HG02798 (cell line): ENCODE measurements around the gene FBH1.
A peak's percentile ranks its signal among the peaks of the same experiment; 100 is the strongest.
"Not testable (repeated sequence)": the region's sequence is repeated elsewhere in the genome, so short reads cannot be mapped to it uniquely, and the experiment has no call there.

Source experiments
- ATAC-seq: cut with Tn5 transposase; IDR thresholded peaks from one replicate; pipeline ENCODE4 v1.9.1; 2021; ENCODE audit warnings: mild to moderate bottlenecking; ENCODE audit not compliant: unreplicated experiment, poor library complexity

The FBH1 gene

GRCh38 chr10:5873515-5873995, 16.5 kb upstream of the FBH1 start:
- peak; percentile 87 for ATAC-seq

DNA sequence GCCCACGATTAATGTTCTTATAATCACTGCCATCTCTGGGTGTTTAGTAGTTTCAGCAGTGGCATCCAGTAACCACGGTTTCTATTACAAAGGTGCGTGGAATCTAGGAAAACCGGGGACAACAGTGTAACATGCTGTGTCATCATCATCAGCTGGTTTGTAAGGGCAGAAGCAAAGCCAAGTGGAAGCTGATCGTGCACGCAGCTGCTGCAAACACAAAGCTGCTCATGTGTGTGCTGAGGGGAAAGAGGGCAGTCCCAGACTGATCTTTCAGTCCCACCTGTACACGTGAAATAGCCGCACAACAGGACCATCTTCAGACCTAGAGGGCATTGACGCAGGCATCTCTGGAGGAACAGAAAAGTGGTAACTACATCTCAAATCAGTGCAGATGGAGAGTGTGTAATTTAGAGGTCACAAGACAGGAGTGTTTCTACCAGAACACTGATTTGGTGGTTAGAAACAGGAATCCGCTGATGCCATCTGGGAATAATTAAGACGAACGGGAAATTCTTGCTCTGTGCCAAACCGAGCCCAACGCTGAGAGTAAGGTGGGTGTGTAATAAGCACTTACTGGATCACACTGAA, 13.8 kb upstream of the FBH1 start:
- ATAC-seq, result no peak

DNA sequence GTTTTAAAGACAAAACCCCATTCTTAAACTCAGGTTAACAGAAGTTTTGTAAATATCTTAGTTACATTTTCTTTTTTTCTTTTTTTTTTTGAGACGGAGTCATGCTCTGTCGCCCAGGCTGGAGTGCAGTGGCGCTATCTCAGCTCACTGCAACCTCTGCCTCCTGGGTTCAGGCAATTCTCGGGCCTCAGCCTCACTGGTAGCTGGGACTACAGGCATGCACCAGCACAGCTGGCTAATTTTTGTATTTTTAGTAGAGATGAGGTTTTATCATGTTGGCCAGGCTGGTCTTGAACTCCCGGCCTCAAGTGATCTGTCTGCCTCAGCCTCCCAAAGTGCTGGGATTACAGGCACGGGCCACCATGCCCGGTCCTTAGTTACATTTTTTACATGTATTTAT, 13.0 kb upstream of the FBH1 start:
- ATAC-seq, result not testable (repeated sequence)

- no peak for ATAC-seq
Measured at GRCh38 chr10:5882961-5883360, 7.1 kb upstream of the FBH1 start.

DNA sequence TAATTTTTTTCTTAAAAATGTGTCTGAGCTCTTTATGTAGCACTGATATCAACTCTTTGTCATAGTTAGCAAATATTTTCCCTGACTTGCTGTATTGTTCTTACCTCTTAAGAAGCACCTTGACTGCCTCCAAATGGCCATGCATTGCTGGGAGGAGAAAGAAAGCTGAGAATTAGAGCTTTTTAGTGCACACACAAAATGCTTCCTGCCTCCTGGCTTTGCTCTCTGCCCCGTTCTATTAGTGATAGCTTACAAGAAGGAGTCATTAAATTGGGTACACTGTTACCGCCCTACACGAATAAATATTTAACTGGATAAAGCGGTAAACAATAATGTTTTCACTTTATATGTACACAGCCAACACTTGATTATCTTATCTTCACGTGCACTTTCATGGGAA, 4.4 kb upstream of the FBH1 start:
- no peak for ATAC-seq

DNA sequence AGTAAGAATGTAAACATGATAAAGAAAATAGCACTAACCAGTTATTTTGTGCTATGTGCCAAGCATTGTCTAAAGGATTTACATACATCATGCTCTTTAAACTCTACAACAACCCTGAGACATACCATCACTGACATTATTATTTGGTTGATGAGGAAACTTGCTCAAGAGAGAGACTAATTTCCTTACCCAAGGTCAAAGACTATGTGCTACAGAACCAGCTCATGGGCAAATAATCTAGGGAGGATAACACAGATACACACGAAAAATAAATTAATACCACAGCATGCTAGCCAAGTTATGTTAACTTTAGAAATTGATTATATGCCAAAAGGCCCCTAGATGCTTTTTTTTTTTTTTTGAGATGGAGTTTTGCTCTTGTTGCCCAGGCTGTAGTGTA, 3.0 kb upstream of the FBH1 start:
- no peak for ATAC-seq

GRCh38 chr10:5887641-5888040, 2.4 kb upstream of the FBH1 start:
- ATAC-seq, result no peak

DNA sequence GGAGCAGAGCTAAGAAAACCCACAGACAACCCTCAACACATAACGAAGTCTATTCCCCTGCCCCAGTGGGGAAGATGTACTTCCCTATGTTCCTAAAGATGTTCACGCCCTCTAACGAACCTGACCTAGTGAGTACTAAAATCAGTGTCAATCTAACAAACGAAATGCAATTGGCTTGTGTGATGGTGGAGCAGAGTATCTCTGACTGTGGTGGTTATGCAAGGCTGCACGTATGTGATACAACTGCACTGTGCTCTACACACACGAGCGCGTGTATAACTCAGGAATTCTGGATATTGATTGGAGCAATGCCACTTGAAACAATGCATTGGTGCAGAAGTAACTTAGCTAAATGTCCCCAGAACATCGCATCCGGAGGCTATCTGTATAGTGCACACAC, 1.7 kb upstream of the FBH1 start:
- ATAC-seq, result no peak

GRCh38 chr10:5888843-5889623, 1.0 kb upstream of the FBH1 start:
- ATAC-seq, result peak; percentile 22

DNA sequence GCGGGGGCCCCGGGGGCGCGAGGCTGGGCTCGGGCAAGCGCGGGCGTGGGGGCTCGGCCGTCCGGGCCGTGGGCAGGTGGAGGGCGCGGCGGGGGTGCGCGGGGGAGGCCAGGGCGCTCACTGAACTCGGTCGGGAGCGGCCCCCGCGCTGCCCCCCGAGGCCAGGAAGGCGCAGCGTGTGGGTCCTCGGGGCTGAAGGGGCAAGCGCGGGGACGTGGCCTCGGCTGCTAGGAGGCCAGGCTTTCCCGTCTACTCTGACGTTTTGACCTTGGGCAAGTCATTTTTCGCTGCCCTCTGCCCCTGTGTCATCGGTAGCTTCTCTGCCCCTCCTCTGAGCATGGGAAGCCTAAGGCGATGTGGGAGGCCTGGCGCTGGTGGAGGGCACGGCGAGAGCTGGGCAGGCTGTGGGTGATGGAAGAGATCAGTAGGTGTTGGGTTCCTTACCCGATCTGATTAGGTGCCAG, 441 bp downstream of the FBH1 start:
- ATAC-seq, result peak; percentile 4

GRCh38 chr10:5891009-5891408, 966 bp downstream of the FBH1 start:
- ATAC-seq, result no peak

DNA sequence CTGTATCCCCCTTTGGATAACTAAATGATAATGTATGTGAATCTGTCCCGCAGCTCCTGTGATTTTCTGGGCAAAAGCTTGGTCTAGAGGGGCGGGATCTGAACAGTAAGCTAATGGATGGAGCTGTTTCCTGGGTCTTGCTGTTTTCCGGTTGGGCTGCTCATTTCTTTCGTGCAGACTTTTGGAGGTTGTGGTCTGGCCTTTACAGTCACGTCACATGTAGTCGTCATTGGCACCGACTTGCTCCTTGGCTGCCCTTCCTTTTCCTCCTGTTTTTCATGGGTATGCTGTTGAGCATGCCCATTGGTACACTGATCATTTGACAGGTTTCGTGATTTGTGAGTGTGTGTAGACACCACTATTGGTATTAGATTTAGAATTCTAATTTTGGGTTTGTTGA, 2.0 kb downstream of the FBH1 start:
- ATAC-seq, result no peak

GRCh38 chr10:5893321-5893720, 3.3 kb downstream of the FBH1 start:
- ATAC-seq, result no peak

GRCh38 chr10:5894403-5894802, 4.4 kb downstream of the FBH1 start:
- no peak for ATAC-seq

GRCh38 chr10:5894873-5895272, 4.8 kb downstream of the FBH1 start:
- no peak for ATAC-seq

DNA sequence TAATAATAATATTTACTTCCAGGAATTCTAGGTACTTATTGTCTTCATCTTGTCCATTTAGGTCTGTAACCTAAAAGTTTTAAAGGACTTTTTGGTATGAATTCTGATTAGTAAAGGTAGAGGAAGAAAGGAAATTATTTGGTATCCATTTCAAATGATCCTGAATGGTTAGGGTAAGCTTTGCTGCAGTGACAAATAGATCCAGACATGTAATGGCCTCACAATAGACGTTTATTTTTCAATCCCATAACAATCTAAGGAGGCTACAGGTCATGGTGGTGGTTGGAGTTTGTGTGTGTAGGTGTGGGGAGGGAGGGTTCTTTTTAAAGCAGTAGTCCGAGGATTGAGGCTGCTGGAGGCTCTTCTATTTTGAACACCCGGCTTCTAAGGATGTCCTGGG, 5.3 kb downstream of the FBH1 start:
- ATAC-seq, result no peak

DNA sequence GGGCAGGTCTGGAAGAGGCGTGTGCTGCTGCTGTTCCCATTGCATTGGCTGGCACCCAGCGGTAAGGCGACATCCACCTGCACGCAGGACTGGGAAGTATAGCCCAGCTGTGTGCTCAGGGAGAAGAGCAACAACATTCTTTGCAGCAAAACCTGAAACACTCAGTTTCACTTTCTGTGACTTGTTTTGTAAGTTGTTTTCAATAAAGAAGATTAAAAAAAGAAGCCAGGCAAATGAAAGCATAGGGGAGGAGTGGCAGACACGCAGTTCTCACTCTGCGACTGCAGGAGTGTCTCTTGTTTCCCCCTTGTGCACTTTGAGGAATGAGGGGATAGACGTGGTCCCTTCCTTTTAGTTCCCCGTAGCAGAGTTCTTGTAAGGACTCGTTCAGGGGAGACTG, 5.8 kb downstream of the FBH1 start:
- peak; percentile 70 for ATAC-seq

DNA sequence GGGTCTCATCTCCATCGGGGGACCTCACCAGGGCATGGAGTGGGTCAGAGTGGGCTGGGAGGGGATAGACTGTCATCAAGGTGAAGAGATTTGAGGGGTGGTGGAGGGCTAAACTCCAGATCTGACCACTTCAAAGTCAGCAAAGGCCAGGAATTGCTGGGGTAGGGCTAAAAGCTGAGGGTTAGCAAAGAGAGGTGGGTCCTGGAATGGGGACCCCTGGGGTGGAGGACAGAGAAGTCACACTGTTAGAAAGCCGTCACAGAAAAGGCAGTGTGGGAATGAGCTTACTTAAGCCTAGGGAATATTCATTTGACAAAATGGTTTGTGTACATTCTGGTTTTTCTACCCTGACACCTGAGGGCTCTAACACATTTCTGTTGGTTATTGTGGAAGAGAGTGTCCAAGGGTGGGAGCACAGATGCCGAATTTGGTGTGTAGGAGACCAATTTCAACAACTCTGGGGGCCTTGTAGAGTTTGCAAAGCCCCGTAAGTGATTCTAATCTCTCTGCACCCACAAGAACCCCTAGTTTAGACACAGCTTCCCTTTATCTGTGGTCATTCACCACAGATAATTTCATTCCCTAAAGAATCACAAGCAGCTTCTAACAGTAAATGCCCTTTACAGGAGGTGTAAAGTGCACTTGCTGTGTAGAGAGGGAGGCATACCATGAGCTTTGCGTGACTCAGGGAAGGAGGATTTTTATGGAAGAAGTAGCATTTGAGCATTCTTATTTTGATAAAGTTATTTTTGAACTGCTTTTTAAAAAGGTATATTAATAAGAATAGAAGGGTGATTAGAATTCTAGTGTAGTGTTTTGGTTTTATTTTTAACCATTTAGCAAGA, 6.4 kb downstream of the FBH1 start:
- ATAC-seq, result no peak

DNA sequence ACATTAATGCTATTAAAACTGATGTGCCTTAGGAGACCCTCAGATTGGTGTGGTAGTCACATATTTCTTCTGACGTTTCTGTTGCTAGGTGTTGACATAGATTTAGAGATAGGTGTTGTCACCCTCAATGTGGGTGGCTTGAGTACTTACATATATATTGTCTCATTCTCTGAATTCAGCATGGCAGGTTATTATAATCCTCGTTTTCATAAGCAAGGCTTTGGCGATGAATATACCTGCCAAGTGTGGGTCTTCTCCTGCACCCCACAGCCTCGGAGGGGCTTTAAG, 7.0 kb downstream of the FBH1 start:
- ATAC-seq, result no peak

DNA sequence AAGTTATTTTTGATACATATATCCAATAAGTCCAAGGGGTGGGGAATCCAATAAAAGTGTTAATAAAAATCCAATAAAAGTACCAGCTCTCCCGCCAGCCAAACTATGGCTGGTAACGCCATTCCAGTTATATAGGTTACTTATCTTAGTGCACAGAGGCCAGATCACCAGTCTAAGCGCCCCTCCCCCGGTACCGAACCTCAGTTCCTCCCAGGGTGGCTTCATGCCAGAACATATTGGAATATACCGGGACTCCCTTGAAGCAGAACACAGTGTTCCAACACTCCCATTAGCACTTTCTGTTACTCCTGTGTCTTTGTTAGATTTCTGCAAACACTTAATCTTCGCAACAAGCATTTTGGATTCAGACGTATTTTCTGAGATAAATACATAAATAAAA, 7.5 kb downstream of the FBH1 start:
- no peak for ATAC-seq

DNA sequence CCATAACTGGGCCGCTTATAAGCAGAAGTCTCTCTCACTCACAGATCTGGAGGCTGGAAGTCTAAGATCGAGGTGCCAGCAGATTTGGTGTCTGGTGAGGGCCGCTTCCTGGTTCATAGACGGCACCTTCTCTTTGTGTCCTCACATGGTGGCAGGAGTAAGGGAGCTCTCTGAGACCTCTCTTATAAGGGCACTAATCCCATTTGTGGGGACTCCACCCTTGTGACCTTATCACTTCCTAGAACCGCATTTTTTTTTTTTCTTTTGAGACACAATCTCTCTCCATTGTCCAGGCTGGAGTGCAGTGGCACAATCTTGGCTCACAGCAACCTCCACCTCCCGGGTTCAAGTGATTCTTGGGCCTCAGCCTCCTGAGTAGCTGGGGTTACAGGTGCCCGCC, 8.1 kb downstream of the FBH1 start:
- ATAC-seq, result no peak
